GM18511 (cell line): ENCODE results near the gene ITIH1.

Source experiments
- ATAC-seq: cut with Tn5 transposase; IDR thresholded peaks from one replicate; pipeline ENCODE4 v1.9.1; 2021; ENCODE audit warnings: mild to moderate bottlenecking, moderate library complexity; ENCODE audit not compliant: unreplicated experiment

The ITIH1 gene

DNA sequence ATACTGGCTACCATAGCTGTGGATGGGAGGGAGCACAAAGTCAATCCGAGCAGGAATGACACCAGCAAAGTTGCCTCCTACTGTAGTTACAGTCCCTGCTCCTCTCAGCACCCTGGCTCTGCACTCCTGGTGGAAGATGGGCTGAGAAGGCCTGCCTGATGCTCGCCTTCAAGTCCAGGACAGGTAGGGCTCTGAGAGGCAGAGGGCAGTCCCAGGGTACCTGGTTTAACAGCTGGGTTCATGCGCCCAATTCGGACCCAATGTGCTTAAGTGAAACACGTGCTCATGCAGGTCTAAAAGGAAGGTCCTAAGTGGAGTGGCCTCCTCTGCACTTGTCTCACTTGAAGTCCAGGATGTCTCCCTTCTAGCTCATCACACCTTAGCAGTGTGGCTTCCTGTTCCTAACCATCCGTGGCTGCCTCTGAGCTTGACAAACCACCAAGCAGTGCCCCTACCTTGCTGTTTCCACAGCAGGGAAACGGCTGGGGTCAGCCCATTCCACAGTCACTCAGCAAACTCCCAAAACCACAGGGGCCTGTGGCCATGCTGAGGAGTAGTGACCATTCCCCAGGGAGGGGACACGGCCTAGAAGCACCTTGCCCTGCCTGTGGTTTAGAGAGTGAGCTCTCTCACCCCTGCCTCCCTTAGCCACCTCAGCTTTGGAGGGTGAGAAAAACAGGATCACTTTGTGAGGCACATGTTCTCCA, 61.3 kb downstream of the ITIH1 start:
- no peak for ATAC-seq

- ATAC-seq: no peak
These were observed 61.8 kb downstream of the ITIH1 start for GRCh38 chr3:52839268-52839575.

DNA sequence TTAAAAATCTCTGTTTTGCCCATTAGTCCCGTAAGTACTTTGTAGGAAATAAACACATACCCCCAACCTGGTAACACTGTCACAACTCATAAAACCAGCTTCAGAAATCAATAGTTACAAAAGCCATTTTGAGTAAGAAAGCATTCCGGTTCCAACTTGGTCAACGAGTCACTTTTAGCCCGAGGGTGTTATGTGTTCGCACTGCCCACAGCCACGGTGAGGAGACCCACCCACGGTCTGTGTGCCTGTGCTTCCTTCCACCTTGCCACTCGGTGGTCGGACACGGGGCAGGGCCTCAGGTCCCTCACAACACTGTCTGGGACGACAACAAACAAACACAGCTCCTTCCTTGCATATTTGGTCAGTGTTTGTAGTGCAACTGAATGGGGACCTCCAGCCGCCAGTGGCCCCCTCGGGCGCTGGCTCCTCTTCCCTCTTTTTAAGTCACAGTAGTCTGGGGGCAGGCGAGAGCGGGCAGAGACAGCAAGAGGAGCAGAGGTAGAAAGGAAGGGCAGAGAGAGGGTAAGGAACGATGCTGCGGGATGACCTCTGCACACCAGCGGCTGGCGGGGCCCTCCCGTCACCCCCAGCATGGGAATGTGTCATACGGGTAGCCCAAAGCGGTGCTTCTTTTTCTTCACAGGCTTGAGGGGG, 62.6 kb downstream of the ITIH1 start:
- ATAC-seq: no peak

- peak; percentile 51 for ATAC-seq
These were observed 64.0 kb downstream of the ITIH1 start for GRCh38 chr3:52841211-52841980.
